Measurements from ENCODE around the gene POLR2F.

POLR2F gene

DNA sequence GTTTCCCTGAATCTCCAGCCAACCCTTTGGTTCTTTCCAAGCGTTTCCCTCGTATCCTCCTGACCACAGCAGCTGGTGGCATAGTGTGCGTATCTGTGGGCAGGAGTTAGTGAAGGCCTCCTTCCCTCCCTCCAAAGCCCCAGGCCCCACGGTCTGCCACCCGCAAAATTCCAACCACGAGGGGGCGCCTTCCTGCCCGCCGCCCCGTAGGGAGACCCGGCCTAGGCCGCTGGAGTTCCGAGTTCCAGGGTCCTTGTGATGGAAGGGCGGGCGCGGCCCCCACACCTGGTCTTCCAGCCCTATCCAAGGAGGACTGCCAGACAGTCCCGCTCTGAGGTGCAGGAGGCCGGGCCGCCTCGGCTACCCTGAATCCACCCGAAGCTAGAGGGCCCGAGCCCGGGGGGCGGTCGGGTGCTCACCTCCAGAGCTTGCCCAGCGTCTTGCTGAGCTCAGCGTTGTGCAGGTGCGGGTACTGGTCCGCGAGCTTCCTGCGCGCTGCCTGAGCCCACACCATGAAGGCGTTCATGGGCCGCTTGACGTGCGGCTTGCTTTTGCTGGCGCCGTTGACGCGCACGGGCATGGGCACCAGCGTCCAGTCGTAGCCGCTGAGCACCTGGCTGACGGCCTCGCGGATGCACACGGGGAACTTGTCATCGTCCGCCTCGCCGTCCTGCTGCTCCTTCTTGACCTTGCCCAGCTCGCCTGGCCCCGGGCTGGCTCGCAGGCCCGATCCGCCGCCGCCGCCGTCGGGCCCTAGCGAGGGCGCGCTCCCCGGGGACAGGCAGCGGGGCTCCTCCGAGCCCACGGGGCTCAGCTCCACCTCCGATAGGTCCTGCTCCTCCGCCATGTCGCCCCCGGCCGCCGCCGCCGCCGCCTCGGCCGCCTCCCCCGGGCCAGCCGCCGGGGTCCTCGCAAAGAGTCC lies 29.7 kb downstream of the POLR2F start:
- ATAC-seq (replicated peaks; ENCODE audit: extremely low read depth, poor library complexity, severe bottlenecking) = no peak
- DNase-seq (ENCODE audit: low spot score in 2 of 2) = no peak
- H3K36me3 Mint-ChIP-seq (ENCODE audit: insufficient read depth) = peaks cover 2% of the 10 kb centered on the region
- no peak overlapping the region for H3K27ac Mint-ChIP-seq (ENCODE audit: low read depth)
- no peaks in the 10 kb centered on the region for H3K4me1 Mint-ChIP-seq
- H3K27me3 Mint-ChIP-seq = no peaks in the 10 kb centered on the region
- H3K4me3 Mint-ChIP-seq = no peak overlapping the region
- no peaks in the 10 kb centered on the region for H3K9me3 Mint-ChIP-seq

DNA sequence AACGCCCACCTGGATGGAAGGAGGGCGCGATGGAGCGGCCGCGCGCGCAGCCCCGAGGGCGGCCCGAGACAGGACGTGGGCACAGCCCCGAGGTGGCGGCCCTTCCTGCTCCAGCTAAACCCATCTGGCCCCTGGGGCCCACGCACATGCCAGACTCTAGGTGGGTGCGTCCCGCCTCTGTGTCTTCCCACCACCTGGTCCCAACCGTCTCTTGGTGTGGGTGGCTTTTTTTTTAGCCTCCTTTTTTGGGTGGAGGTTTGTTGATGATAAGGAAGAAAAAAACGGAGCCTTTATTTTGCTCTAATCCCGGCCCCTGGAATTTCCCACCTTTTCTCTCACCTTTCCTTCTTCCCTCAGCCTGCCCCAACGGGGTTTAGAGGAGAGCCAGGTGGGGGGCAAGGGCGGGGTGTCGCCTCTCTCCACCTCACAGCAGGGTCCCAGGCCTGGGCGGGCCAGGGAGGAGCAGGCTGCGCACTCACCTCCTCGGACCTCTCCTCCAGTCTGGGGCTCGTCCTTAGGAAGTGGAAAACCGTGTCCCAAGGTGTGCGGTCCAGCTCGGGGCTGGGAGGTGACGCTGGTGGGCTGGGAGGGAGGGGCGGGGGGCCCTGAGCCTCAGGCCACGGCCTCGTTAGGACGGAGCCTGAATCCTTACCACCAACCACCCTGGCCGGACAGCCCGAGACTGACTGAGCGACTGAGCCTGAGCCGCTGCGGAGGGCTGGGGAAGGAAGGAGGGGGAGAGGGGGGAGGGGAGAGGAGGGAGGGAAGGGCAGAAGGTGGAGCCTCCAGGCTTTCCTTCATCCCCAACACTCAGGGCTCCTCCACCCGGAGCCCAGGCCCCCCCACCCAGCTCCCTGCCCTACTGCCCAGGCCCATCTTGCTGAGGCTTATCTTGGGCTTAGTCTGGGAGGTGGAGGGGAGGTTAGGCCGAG lies 30.6 kb downstream of the POLR2F start, which contains the start of gene SOX10:
SOX10 (minus strand) TSS at position 696 of the 932 bp plus-strand sequence. CDS start 771 bp downstream, outside the sequence.
- Mint-ChIP-seq H3K27ac (ENCODE audit: low read depth) (no peak within 1 kb of the TSS), H3K9me3 (no peaks in the 10 kb centered on the region), H3K4me3 (no peak within 1 kb of the TSS), H3K27me3 (no peaks in the 10 kb centered on the region), H3K4me1 (no peaks in the 10 kb centered on the region), H3K36me3 (ENCODE audit: insufficient read depth) (peaks cover 2% of the 10 kb centered on the region)
- ATAC-seq (replicated peaks; ENCODE audit: extremely low read depth, poor library complexity, severe bottlenecking) (no peak), DNase-seq (ENCODE audit: low spot score in 2 of 2) (no peak)

- Mint-ChIP-seq H3K4me3 (no peak overlapping the region), H3K27me3 (no peaks in the 10 kb centered on the region), H3K4me1 (no peaks in the 10 kb centered on the region), H3K27ac (ENCODE audit: low read depth) (no peak overlapping the region), H3K9me3 (no peaks in the 10 kb centered on the region), H3K36me3 (ENCODE audit: insufficient read depth) (peaks cover 2% of the 10 kb centered on the region)
- DNase-seq (ENCODE audit: low spot score in 2 of 2) (no peak), ATAC-seq (replicated peaks; ENCODE audit: extremely low read depth, poor library complexity, severe bottlenecking) (no peak)
These were observed 31.6 kb downstream of the POLR2F start for GRCh38 chr22:37985050-37985585.

GRCh38 chr22:37985751-37986281 lies 32.3 kb downstream of the POLR2F start:
- DNase-seq (ENCODE audit: low spot score in 2 of 2) (no peak), ATAC-seq (replicated peaks; ENCODE audit: extremely low read depth, poor library complexity, severe bottlenecking) (no peak)
- no peak overlapping the region for H3K4me3 Mint-ChIP-seq
- no peaks in the 10 kb centered on the region for H3K9me3 Mint-ChIP-seq
- no peaks in the 10 kb centered on the region for H3K4me1 Mint-ChIP-seq
- H3K27me3 Mint-ChIP-seq = no peaks in the 10 kb centered on the region
- H3K27ac Mint-ChIP-seq (ENCODE audit: low read depth) = no peak overlapping the region
- H3K36me3 Mint-ChIP-seq (ENCODE audit: insufficient read depth) = peaks cover 2% of the 10 kb centered on the region

DNA sequence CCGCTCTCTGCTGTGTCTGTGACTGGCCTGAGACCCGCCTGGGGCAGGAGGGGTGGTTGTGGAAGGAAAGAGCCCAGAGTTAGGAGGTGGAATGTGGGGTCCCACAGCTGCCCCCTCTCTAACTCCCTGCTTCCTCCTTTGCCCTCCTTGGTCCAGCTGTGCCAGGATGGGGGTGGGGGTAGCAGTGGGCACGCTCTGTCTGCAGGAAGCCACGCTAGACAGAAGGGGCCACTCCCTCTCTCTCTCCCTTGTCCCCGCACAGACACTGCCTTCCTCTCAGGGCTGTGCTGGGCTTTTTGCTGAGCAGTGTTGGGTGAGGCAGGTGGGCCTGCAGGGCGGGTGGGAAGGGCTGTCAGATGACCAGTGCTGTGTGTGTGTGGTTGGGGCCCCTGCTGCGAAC lies 32.9 kb downstream of the POLR2F start:
- Mint-ChIP-seq H3K36me3 (ENCODE audit: insufficient read depth) (peaks cover 2% of the 10 kb centered on the region), H3K4me1 (no peaks in the 10 kb centered on the region), H3K27me3 (no peaks in the 10 kb centered on the region), H3K27ac (ENCODE audit: low read depth) (no peak overlapping the region), H3K9me3 (no peaks in the 10 kb centered on the region), H3K4me3 (no peak overlapping the region)
- no peak for ATAC-seq (replicated peaks; ENCODE audit: extremely low read depth, poor library complexity, severe bottlenecking)
- no peak for DNase-seq (ENCODE audit: low spot score in 2 of 2)

DNA sequence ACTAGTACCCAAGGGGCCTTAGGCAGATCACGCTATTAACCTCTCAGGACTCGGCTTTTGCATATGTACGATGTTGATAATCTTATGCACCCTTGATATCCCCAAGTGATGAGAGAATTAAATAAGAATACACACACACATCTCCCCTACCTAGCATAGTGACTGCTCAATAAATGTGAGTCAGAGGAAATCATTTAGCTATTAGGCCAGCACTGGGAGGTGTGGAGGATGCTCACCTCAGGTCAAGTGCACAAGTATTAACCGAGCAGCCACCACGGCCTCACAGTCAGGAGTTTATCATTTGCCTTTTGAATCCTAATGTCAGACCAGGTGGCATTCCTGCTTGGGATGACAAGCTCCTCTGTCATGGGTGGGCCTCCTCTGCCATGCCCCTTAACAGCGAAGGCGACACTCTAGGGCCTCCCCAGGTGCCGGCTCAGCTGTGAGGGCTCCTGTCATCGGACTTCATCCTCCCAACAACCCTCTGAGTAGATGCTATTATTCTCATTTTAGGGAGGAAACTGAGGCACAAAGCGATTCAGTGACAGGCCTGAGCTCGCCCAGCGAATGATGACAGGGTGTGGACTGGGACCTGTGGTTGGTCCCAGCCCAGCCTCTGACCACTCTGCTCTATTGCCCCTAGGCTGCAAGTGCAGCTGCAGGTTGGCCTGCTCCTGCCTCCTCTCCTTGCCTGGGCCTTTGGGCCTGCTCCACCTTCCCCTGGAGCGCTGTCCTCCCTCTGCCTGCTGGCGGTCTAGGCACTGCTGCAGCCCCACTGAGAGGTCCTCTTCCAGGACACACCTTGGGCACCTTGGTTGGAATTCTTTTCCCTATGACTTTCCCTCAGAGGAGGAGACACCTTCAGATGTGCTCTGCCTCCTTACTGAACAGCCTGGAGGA lies 35.9 kb downstream of the POLR2F start:
- peaks cover 2% of the 10 kb centered on the region for H3K36me3 Mint-ChIP-seq (ENCODE audit: insufficient read depth)
- no peak for DNase-seq (ENCODE audit: low spot score in 2 of 2)
- H3K27me3 Mint-ChIP-seq = no peaks in the 10 kb centered on the region
- H3K4me1 Mint-ChIP-seq = peaks cover 14% of the 10 kb centered on the region
- no peak overlapping the region for H3K4me3 Mint-ChIP-seq
- no peak for ATAC-seq (replicated peaks; ENCODE audit: extremely low read depth, poor library complexity, severe bottlenecking)
- H3K9me3 Mint-ChIP-seq = no peaks in the 10 kb centered on the region
- H3K27ac Mint-ChIP-seq (ENCODE audit: low read depth) = no peak overlapping the region

- DNase-seq (ENCODE audit: low spot score in 2 of 2) (no peak), ATAC-seq (replicated peaks; ENCODE audit: extremely low read depth, poor library complexity, severe bottlenecking) (no peak)
- Mint-ChIP-seq H3K27ac (ENCODE audit: low read depth) (no peak overlapping the region), H3K36me3 (ENCODE audit: insufficient read depth) (peaks cover 2% of the 10 kb centered on the region), H3K4me1 (peaks cover 21% of the 10 kb centered on the region), H3K4me3 (no peak overlapping the region), H3K27me3 (no peaks in the 10 kb centered on the region), H3K9me3 (no peaks in the 10 kb centered on the region)
These were observed 36.8 kb downstream of the POLR2F start for GRCh38 chr22:37990301-37990700.

GRCh38 chr22:37990862-37991261 lies 37.4 kb downstream of the POLR2F start:
- Mint-ChIP-seq H3K27ac (ENCODE audit: low read depth) (no peak overlapping the region), H3K9me3 (no peaks in the 10 kb centered on the region), H3K27me3 (no peaks in the 10 kb centered on the region), H3K36me3 (ENCODE audit: insufficient read depth) (peaks cover 3% of the 10 kb centered on the region), H3K4me3 (no peak overlapping the region), H3K4me1 (peaks cover 27% of the 10 kb centered on the region)
- ATAC-seq (replicated peaks; ENCODE audit: extremely low read depth, poor library complexity, severe bottlenecking) (no peak), DNase-seq (ENCODE audit: low spot score in 2 of 2) (no peak)

DNA sequence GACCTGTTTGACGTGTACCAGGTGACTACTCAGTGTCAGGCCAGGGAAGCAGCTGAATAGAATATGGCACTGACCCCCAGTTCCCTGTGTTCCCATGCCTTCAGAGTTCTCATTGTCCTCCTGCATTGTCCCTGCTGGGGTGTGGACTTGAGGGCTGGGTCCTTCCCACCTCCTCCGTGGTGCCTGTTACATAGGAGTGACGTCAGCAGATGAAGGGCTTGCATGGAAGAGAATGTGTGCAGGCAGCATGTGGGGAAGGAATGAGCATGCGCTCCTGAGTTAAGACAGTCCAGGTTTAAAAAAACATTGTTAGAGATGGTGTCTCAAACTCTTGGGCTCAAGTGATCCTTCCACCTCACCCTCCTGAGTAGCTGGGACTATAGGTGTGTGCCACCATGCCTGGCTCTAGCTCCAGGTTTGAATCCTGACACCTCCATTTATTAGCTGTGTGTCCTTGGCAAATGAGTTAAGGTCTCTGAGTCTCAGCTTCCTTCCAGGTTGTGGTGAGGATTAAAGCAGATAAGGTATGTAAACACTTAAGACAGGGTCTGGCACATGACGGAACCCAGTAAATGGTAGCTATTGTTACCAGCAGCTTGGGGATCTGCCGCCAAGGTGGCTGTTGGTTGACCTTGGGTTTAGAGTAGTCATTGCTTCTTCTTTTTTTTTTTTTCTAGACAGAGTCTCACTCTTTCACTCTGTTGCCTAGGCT lies 38.4 kb downstream of the POLR2F start:
- peaks cover 3% of the 10 kb centered on the region for H3K36me3 Mint-ChIP-seq (ENCODE audit: insufficient read depth)
- no peaks in the 10 kb centered on the region for H3K27me3 Mint-ChIP-seq
- H3K27ac Mint-ChIP-seq (ENCODE audit: low read depth) = no peak overlapping the region
- no peak for DNase-seq (ENCODE audit: low spot score in 2 of 2)
- no peak for ATAC-seq (replicated peaks; ENCODE audit: extremely low read depth, poor library complexity, severe bottlenecking)
- peaks cover 37% of the 10 kb centered on the region for H3K4me1 Mint-ChIP-seq
- no peaks in the 10 kb centered on the region for H3K9me3 Mint-ChIP-seq
- no peak overlapping the region for H3K4me3 Mint-ChIP-seq

DNA sequence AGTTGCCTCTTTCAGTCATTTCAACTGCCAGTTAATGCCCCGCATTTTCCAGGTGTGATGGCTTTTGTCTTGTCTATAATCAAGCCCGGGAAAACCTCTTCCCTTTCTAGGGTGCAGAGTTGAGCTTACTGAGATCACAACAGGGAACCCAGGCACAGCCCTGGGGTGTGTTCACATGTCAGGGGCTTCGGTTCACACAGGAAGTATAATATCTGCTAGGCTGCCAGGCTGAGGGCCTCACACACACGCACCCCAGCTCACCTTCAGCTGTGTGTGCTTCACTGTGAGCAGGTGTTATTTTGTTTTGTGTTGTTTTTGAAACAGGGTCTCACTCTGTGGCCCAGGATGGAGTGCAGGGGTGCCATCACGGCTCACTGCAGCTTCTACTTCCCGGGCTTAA lies 40.5 kb downstream of the POLR2F start:
- Mint-ChIP-seq H3K27ac (ENCODE audit: low read depth) (peak overlapping the region; percentile 98), H3K36me3 (ENCODE audit: insufficient read depth) (peaks cover 5% of the 10 kb centered on the region), H3K4me3 (peak overlapping the region; percentile 47), H3K9me3 (no peaks in the 10 kb centered on the region), H3K4me1 (peaks cover 58% of the 10 kb centered on the region), H3K27me3 (no peaks in the 10 kb centered on the region)
- peak; percentile 100 for ATAC-seq (replicated peaks; ENCODE audit: extremely low read depth, poor library complexity, severe bottlenecking)
- peak in 1 of 2 donors; percentile 49 for DNase-seq (ENCODE audit: low spot score in 2 of 2)

GRCh38 chr22:37994982-37995381 lies 41.5 kb downstream of the POLR2F start:
- Mint-ChIP-seq H3K4me3 (peak overlapping the region; percentile 68), H3K27me3 (no peaks in the 10 kb centered on the region), H3K9me3 (no peaks in the 10 kb centered on the region), H3K36me3 (ENCODE audit: insufficient read depth) (peaks cover 5% of the 10 kb centered on the region), H3K27ac (ENCODE audit: low read depth) (peak overlapping the region; percentile 98), H3K4me1 (peaks cover 66% of the 10 kb centered on the region)
- DNase-seq (ENCODE audit: low spot score in 2 of 2) (no peak), ATAC-seq (replicated peaks; ENCODE audit: extremely low read depth, poor library complexity, severe bottlenecking) (no peak)
